ENCODE data around the gene TOM1L2.

TOM1L2 gene

GRCh38 chr17:17963694-17964436 is 8.3 kb downstream of the TOM1L2 start:
- peak; percentile 61 for DNase-seq
- peaks cover 30% of the 10 kb centered on the region for H3F3A ChIP-seq (ENCODE audit: insufficient read depth, low read length)
- H3K79me2 ChIP-seq (ENCODE audit: low read length): peaks cover 83% of the 10 kb centered on the region
- no peaks in the 10 kb centered on the region for H4K20me1 ChIP-seq (ENCODE audit: insufficient read depth, low read length)
- no peaks in the 10 kb centered on the region for H3K9me2 ChIP-seq (replicated peaks; ENCODE audit: insufficient read depth, low read length)
- peak overlapping the region; percentile 34 for H3K4me3 ChIP-seq (ENCODE audit: low read length)
- H3K4me2 ChIP-seq (ENCODE audit: low read depth, low read length): peak overlapping the region; percentile 64
- H3K4me1 ChIP-seq (ENCODE audit: low read length): peaks cover 51% of the 10 kb centered on the region
- no peak overlapping the region for H3K9ac ChIP-seq (ENCODE audit: low read length)
- H3K27ac ChIP-seq (ENCODE audit: low read length): peak overlapping the region; percentile 34; the same call in 1 of the 2 replicates
- H3K27me3 ChIP-seq (replicated peaks; ENCODE audit: insufficient read depth, low read length): no peaks in the 10 kb centered on the region
- no peaks in the 10 kb centered on the region for H3K36me3 ChIP-seq (replicated peaks; ENCODE audit: insufficient read depth, low read length)
- no peak overlapping the region for H2AFZ ChIP-seq (ENCODE audit: low read length)
- TF ChIP-seq EZH2 (optimal IDR thresholded peaks at IDR 0.05; ENCODE audit: low read depth, low read length): no peak
- no peaks in the 10 kb centered on the region for H3K9me3 ChIP-seq (replicated peaks; ENCODE audit: insufficient read depth, low read length)

DNA sequence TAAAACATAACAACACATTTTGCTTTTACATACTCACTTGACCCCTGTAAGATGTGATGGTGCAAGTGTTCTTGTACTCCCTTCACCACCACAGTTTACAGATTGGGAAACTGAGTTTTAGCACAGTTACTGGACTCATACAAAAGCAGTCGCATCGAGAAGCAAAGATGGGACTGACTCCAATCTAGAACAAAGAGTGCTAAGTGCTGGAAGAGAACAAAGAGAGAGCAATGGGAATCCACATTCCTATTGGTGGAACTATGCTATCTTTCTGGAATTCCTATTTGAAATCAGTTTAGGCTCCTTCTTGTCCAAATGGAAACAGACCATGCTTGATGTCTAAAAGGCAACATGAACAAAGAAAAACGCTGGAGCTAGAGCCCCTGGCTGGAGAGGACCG is 9.1 kb downstream of the TOM1L2 start:
- TF ChIP-seq EZH2 (optimal IDR thresholded peaks at IDR 0.05; ENCODE audit: low read depth, low read length) (no peak), EZH2phosphoT487 (IDR thresholded peaks at IDR 0.05; ENCODE audit: low read length) (no peak), CTCF (IDR thresholded peaks at IDR 0.05; ENCODE audit: low read length) (no peak)
- no peaks in the 10 kb centered on the region for H3K9me3 ChIP-seq (replicated peaks; ENCODE audit: insufficient read depth, low read length)
- no peaks in the 10 kb centered on the region for H3K9me2 ChIP-seq (replicated peaks; ENCODE audit: insufficient read depth, low read length)
- H2AFZ ChIP-seq (ENCODE audit: low read length): no peak overlapping the region
- no peak overlapping the region for H3K27ac ChIP-seq (ENCODE audit: low read length)
- peaks cover 50% of the 10 kb centered on the region for H3K4me1 ChIP-seq (ENCODE audit: low read length)
- no peaks in the 10 kb centered on the region for H3K36me3 ChIP-seq (replicated peaks; ENCODE audit: insufficient read depth, low read length)
- H3K9ac ChIP-seq (ENCODE audit: low read length): no peak overlapping the region
- H3K4me2 ChIP-seq (ENCODE audit: low read depth, low read length): peak overlapping the region; percentile 64; the same call in 1 of the 2 replicates
- peaks cover 30% of the 10 kb centered on the region for H3F3A ChIP-seq (ENCODE audit: insufficient read depth, low read length)
- no peaks in the 10 kb centered on the region for H3K27me3 ChIP-seq (replicated peaks; ENCODE audit: insufficient read depth, low read length)
- H3K4me3 ChIP-seq (ENCODE audit: low read length): no peak overlapping the region
- peaks cover 83% of the 10 kb centered on the region for H3K79me2 ChIP-seq (ENCODE audit: low read length)
- no peaks in the 10 kb centered on the region for H4K20me1 ChIP-seq (ENCODE audit: insufficient read depth, low read length)
- DNase-seq: no peak

DNA sequence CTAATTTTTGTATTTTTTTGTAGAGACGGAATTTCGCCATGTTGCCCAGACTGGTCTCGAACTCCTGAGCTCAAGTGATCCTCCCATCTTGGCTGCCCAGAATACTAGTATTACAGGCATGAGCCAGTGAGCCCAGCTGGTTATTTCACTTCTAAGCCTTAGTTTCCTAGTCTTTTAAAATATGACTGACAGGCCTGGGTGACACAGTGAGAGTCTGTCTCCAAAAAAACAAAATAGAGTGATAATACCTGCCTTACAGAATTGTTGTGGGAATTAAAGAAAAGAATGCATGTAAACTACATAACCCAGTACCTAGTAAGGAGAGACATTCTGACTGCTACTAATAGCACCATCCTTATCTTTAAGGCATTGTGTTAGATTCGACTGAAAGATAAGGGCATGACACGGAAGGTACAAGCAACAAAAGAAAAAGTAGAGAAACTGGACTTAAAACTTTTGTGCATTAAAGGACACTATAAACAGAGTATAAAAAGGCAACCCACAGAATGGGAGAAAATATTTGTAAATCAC is 11.6 kb downstream of the TOM1L2 start:
- Histone ChIP-seq H3K27me3 (replicated peaks; ENCODE audit: insufficient read depth, low read length) (no peaks in the 10 kb centered on the region), H3K4me3 (ENCODE audit: low read length) (no peak overlapping the region), H3K4me2 (ENCODE audit: low read depth, low read length) (no peak overlapping the region), H3K4me1 (ENCODE audit: low read length) (peaks cover 26% of the 10 kb centered on the region), H3K9me2 (replicated peaks; ENCODE audit: insufficient read depth, low read length) (no peaks in the 10 kb centered on the region), H3K27ac (ENCODE audit: low read length) (no peak overlapping the region), H4K20me1 (ENCODE audit: insufficient read depth, low read length) (no peaks in the 10 kb centered on the region), H2AFZ (ENCODE audit: low read length) (no peak overlapping the region), H3F3A (ENCODE audit: insufficient read depth, low read length) (peaks cover 13% of the 10 kb centered on the region), H3K9ac (ENCODE audit: low read length) (no peak overlapping the region), H3K36me3 (replicated peaks; ENCODE audit: insufficient read depth, low read length) (no peaks in the 10 kb centered on the region), H3K9me3 (replicated peaks; ENCODE audit: insufficient read depth, low read length) (no peaks in the 10 kb centered on the region), H3K79me2 (ENCODE audit: low read length) (peaks cover 85% of the 10 kb centered on the region)
- no peak for DNase-seq
- TF ChIP-seq EZH2 (optimal IDR thresholded peaks at IDR 0.05; ENCODE audit: low read depth, low read length) (no peak), CTCF (IDR thresholded peaks at IDR 0.05; ENCODE audit: low read length) (no peak), EZH2phosphoT487 (IDR thresholded peaks at IDR 0.05; ENCODE audit: low read length) (no peak)

Data from MM.1S (cell line).